GM12878 (cell line): ENCODE results near the gene IRF9. TPM values are rescaled to one million over a fixed set of nuclear protein-coding genes. Genes with fewer than 3 reads are reported as not detected.

Experiments used
- ATAC-seq: fragments of 200-7000 bp; cut with Tn5 transposase; 3 replicates; pipeline ENCODE4 v1.9.1; 2020; ENCODE audit warnings: mild to moderate bottlenecking, moderate library complexity
- BruUV-seq: library from RNA; stranded (reverse); fragments of 400-500 nt; replicated peaks from 2 replicates; lab custom pipeline; 2021; lab: Mats Ljungman, UMichigan
- CTCF ChIA-PET: fragments of 300-600 bp; sonication (Branson Sonifier 250); formaldehyde crosslinking; extraction: SDS; loops from one replicate; lab custom pipeline; 2021; ENCODE audit warnings: inconsistent platforms; lab: Yijun Ruan, JAX
- POLR2A ChIA-PET: fragments of 350-600 bp; formaldehyde crosslinking; extraction: SDS; loops from one replicate; lab custom pipeline; 2021; ENCODE audit warnings: inconsistent platforms; lab: Charles Lee
- RAD21 ChIA-PET: fragments of 300-600 bp; sonication (Branson Sonifier 250); formaldehyde crosslinking; loops from one replicate; lab custom pipeline; 2023; ENCODE audit warnings: antibody characterized with exemption; ENCODE audit not compliant: unreplicated experiment; lab: Charles Lee
- SMC1A ChIA-PET: fragments of 300-600 bp; sonication (Branson Sonifier 250); formaldehyde crosslinking; loops from one replicate; lab custom pipeline; 2023; ENCODE audit not compliant: unreplicated experiment, uncharacterized antibody; lab: Charles Lee
- DNase-seq: peaks from one replicate; pipeline ENCODE4 v3.0.0-alpha.2; 2011; ENCODE audit warnings: low read depth, low spot score
- FAIRE-seq: peaks from 3 replicates; lab custom pipeline; 2011; peaks lifted over from hg19 to GRCh38; lab: Jason Lieb, UNC
- H2AFZ ChIP-seq: 2 replicates; pipeline ENCODE4 v1.6.0; 2011; ENCODE audit warnings: low read depth, low read length, control low read depth; ENCODE audit not compliant: control insufficient read depth
- H3K27ac ChIP-seq: 2 replicates; pipeline ENCODE4 v1.5.1; 2011; ENCODE audit warnings: control low read depth; ENCODE audit not compliant: control insufficient read depth, insufficient read depth
- H3K27me3 ChIP-seq, 2 experiments: replicated peaks in 1 of 2; 2 replicates each; pipeline versions ENCODE4 v1.6.0 to v1.6.1; 2011; ENCODE audit warnings: low read length in 1 of 2; ENCODE audit not compliant: control insufficient read depth in 2 of 2, insufficient read depth in 2 of 2
- H3K36me3 ChIP-seq, 2 experiments: 2 replicates each; pipeline ENCODE4 v1.5.1; 2011; ENCODE audit warnings: low read length in 1 of 2; ENCODE audit not compliant: control insufficient read depth in 2 of 2, insufficient read depth in 2 of 2
- H3K4me1 ChIP-seq: 2 replicates; pipeline ENCODE4 v1.6.1; 2011; ENCODE audit warnings: mild to moderate bottlenecking, low read length, moderate library complexity, mixed read lengths; ENCODE audit not compliant: control insufficient read depth, insufficient read depth
- H3K4me2 ChIP-seq: 2 replicates; pipeline ENCODE4 v1.6.0; 2011; ENCODE audit warnings: control low read depth; ENCODE audit not compliant: control insufficient read depth, insufficient read depth
- H3K4me3 ChIP-seq: fragments of 200-600 bp; sonication (generic); 2 replicates; pipeline ENCODE4 v1.5.1; 2016
- H3K79me2 ChIP-seq: 2 replicates; pipeline ENCODE4 v1.6.0; 2011; ENCODE audit warnings: low read length; ENCODE audit not compliant: control insufficient read depth, insufficient read depth
- H3K9ac ChIP-seq: 2 replicates; pipeline ENCODE4 v1.8.0; 2011; ENCODE audit warnings: low read length, control low read depth, mixed read lengths; ENCODE audit not compliant: control insufficient read depth, insufficient read depth
- H3K9me3 ChIP-seq: replicated peaks from 3 replicates; pipeline ENCODE4 v1.5.1; 2011; ENCODE audit warnings: mild to moderate bottlenecking, low read length; ENCODE audit not compliant: control insufficient read depth, insufficient read depth
- H4K20me1 ChIP-seq: 2 replicates; pipeline ENCODE4 v1.6.0; 2011; ENCODE audit not compliant: control insufficient read depth, insufficient read depth
- CHD2 ChIP-seq: IDR thresholded peaks from 2 replicates; pipeline ENCODE4 v1.6.1; 2011; ENCODE audit warnings: low read depth, low read length, improper control_type of control experiment, borderline replicate concordance
- EZH2 ChIP-seq: IDR thresholded peaks from 2 replicates; pipeline ENCODE4 v1.6.1; 2012; ENCODE audit warnings: low read depth, mild to moderate bottlenecking, control low read depth, inconsistent platforms, low read length, borderline replicate concordance; ENCODE audit not compliant: control insufficient read depth
- HDGF ChIP-seq: fragments of 450-650 bp; IDR thresholded peaks from 2 replicates; pipeline ENCODE4 v1.6.1; 2016; ENCODE audit warnings: antibody characterized with exemption
- IKZF2 ChIP-seq, 2 experiments: fragments of 450-650 bp; IDR thresholded peaks; 2 replicates each; pipeline ENCODE4 v1.6.1; 2017; ENCODE audit warnings: mild to moderate bottlenecking in 2 of 2, moderate library complexity in 2 of 2
- POLR2A ChIP-seq: IDR thresholded peaks from 2 replicates; pipeline ENCODE4 v1.6.1; 2011; ENCODE audit warnings: low read depth, mild to moderate bottlenecking, low read length
- POU2F2 ChIP-seq: IDR thresholded peaks from 3 replicates; pipeline ENCODE4 v1.6.1; 2011; ENCODE audit warnings: low read depth, mild to moderate bottlenecking, low read length, borderline replicate concordance
- SIX5 ChIP-seq: IDR thresholded peaks from 2 replicates; pipeline ENCODE4 v1.6.1; 2011; ENCODE audit warnings: mild to moderate bottlenecking, low read depth, low read length, moderate library complexity; ENCODE audit not compliant: severe bottlenecking
- WGBS: methylation state at CpG from one replicate; pipeline ENCODE4 v1.1.6; 2016; ENCODE audit warnings: low lambda C conversion rate; ENCODE audit not compliant: insufficient replicate concordance, insufficient coverage; ENCODE audit errors: missing lambda C conversion rate; 5-methylcytosine and 5-hydroxymethylcytosine counted together
- in situ Hi-C: fragments of 300-500 bp; cut with MboI; formaldehyde crosslinking; loops from 9 replicates; pipeline ENCODE4 v1.14.3; 2018; ENCODE audit warnings: mixed read lengths
- intact Hi-C: fragments of 100-400 bp; cut with micrococcal nuclease; formaldehyde crosslinking; loops from one replicate; pipeline ENCODE4 v1.14.2; 2022; ENCODE audit not compliant: unreplicated experiment
- polyA plus RNA-seq, 11 experiments: library from polyadenylated mRNA; depleted of rRNA in 4 of 11; unstranded in 6 of 11; stranded (reverse) in 5 of 11; fragments of >200 nt; fragmentation: Nextera tagmentation in 4 of 11; fragmentation: Illumina TruSeq in 1 of 11; extraction: Ambion mirVana in 4 of 11; extraction: Trizol in 1 of 11; gene quantifications; 1 replicate in 1 of 11; 2 replicates in 10 of 11; pipeline versions ENCODE4 v1.2.1 to v1.2.3, GENCODE V29; 2011 to 2016; ENCODE audit warnings: inconsistent platforms in 2 of 11, missing spikeins in 2 of 11, low read depth in 1 of 11
- total RNA-seq, 4 experiments: library from RNA; depleted of rRNA in 3 of 4; stranded (reverse); fragments of >200 nt in 3 of 4; fragmentation: Illumina TruSeq in 1 of 4; extraction: Trizol in 1 of 4; gene quantifications; 2 replicates each; pipeline versions ENCODE4 v1.2.1 to v1.2.3, GENCODE V29; 2013 to 2021
- TF ChIP-seq, protein P1 (sequence below): fragments of 450-650 bp; IDR thresholded peaks from 2 replicates; pipeline ENCODE4 v1.6.1; 2017; ENCODE audit warnings: mild to moderate bottlenecking, low read depth, inconsistent platforms; ENCODE audit not compliant: poor library complexity, severe bottlenecking
- TF ChIP-seq, protein P2 (sequence below): fragments of 150-350 bp; IDR thresholded peaks from 2 replicates; pipeline ENCODE4 v1.6.1; 2014; ENCODE audit warnings: mild to moderate bottlenecking, low read depth, low read length
- TF ChIP-seq, protein P3 (sequence below): IDR thresholded peaks from 2 replicates; pipeline ENCODE4 v1.6.1; 2012; ENCODE audit warnings: low read depth, low read length, improper control_type of control experiment

The IRF9 gene
- total and polyA plus RNA-seq, 10 of the 15 experiments (the other 5 are each of a cell fraction or from before 2014, with no cell fraction given): 47.6 to 234 (median 148) TPM

DNA sequence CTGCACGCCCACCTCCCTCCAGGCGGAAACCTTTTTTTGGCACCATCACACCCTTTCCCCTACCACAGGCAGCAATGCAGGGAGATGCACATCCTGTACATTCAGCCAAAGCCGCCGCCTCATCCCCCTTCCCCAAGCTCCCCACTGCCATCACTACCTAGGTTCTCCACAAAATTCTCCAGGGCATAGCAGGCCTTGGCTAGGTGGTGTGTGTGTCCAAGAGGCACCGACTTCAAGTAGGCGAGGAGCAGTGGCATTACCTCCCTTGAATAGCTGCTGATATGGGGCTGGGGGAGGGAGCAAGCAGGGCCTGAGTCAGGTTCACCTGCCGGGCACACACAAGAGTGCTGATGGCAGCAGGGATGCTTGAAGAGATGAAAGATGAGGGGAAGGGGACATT is 24.0 kb downstream of the IRF9 start:
- ChIA-PET SMC1A (interaction anchor here (1.5 kb wide), 1 partner anchor 11 kb away, joined by 3 read pairs; no protein-coding TSS in a partner anchor), CTCF (no interaction called here), RAD21 (no interaction called here), POLR2A (no interaction called here)
- TF ChIP-seq POU2F2 (no peak), POLR2A (peak; percentile 33)
- Histone ChIP-seq H3K9ac (no peak overlapping the region), H3K9me3 (no peaks in the 10 kb centered on the region), H3K27ac (no peak overlapping the region), H2AFZ (no peak overlapping the region), H3K4me2 (no peak overlapping the region), H3K4me1 (0 out of 2 replicates have a peak, but pooled peaks cover 4% of the 10 kb centered on the region), H3K4me3 (no peak overlapping the region), H3K36me3 (peaks cover 17 to 44% of the 10 kb centered on the region in 2 experiments), H4K20me1 (no peaks in the 10 kb centered on the region), H3K79me2 (peaks cover 20% of the 10 kb centered on the region), H3K27me3 (no peaks in the 10 kb centered on the region)
- DNase-seq (no peak), ATAC-seq (no peak), FAIRE-seq (no peak)
- BruUV-seq: no TSS peak
- intact Hi-C loops: no loop called here
- WGBS: 96% methylated on average over 7 of the region's 7 CpGs
- in situ Hi-C loops: no loop called here

DNA sequence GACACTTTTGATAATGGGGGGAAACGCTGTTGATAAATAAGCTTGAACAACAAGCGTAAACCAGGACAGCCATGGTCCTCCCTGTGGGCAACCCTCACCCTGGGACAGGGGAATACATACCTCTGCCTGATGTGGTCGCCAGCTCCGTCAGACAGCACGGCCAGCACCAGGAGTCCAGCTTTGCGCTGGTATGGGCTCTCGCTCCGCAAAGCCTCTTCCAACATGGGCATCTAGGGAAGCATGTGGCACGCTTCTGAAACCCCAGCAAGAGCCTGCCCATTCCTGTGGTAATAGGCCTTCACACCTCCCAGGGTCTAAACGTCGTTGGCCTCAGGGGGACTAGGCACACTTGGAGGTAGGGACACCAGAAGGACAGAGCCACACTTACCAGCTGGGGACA is 24.7 kb downstream of the IRF9 start:
- Histone ChIP-seq H3K36me3 (peaks cover 17 to 38% of the 10 kb centered on the region in 2 experiments), H3K9ac (no peak overlapping the region), H3K4me2 (no peak overlapping the region), H3K27ac (no peak overlapping the region), H3K79me2 (peaks cover 20% of the 10 kb centered on the region), H3K9me3 (no peaks in the 10 kb centered on the region), H4K20me1 (no peaks in the 10 kb centered on the region), H3K4me3 (no peak overlapping the region), H2AFZ (no peak overlapping the region), H3K4me1 (0 out of 2 replicates have a peak, but pooled peaks cover 4% of the 10 kb centered on the region), H3K27me3 (no peaks in the 10 kb centered on the region)
- ChIA-PET RAD21 (no interaction called here), CTCF (no interaction called here), POLR2A (no interaction called here), SMC1A (interaction anchor here (1.5 kb wide), 1 partner anchor 11 kb away, joined by 3 read pairs; no protein-coding TSS in a partner anchor)
- no peak for ATAC-seq
- intact Hi-C loops (no loop called here), in situ Hi-C loops (no loop called here)
- no peak for DNase-seq
- no TSS peak for BruUV-seq
- 93% methylated on average over 9 of the region's 11 CpGs for WGBS
- no peak for FAIRE-seq
- TF ChIP-seq CHD2 (no peak), HDGF (no peak), IKZF2 (IDR thresholded peaks at IDR 0.05) (no peak), SIX5 (no peak), EZH2 (no peak), POLR2A (no peak)
- TF ChIP-seq, protein P1, sequence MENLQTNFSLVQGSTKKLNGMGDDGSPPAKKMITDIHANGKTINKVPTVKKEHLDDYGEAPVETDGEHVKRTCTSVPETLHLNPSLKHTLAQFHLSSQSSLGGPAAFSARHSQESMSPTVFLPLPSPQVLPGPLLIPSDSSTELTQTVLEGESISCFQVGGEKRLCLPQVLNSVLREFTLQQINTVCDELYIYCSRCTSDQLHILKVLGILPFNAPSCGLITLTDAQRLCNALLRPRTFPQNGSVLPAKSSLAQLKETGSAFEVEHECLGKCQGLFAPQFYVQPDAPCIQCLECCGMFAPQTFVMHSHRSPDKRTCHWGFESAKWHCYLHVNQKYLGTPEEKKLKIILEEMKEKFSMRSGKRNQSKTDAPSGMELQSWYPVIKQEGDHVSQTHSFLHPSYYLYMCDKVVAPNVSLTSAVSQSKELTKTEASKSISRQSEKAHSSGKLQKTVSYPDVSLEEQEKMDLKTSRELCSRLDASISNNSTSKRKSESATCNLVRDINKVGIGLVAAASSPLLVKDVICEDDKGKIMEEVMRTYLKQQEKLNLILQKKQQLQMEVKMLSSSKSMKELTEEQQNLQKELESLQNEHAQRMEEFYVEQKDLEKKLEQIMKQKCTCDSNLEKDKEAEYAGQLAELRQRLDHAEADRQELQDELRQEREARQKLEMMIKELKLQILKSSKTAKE: no peak
- TF ChIP-seq, protein P2, sequence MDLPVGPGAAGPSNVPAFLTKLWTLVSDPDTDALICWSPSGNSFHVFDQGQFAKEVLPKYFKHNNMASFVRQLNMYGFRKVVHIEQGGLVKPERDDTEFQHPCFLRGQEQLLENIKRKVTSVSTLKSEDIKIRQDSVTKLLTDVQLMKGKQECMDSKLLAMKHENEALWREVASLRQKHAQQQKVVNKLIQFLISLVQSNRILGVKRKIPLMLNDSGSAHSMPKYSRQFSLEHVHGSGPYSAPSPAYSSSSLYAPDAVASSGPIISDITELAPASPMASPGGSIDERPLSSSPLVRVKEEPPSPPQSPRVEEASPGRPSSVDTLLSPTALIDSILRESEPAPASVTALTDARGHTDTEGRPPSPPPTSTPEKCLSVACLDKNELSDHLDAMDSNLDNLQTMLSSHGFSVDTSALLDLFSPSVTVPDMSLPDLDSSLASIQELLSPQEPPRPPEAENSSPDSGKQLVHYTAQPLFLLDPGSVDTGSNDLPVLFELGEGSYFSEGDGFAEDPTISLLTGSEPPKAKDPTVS: no peak
- TF ChIP-seq, protein P3, sequence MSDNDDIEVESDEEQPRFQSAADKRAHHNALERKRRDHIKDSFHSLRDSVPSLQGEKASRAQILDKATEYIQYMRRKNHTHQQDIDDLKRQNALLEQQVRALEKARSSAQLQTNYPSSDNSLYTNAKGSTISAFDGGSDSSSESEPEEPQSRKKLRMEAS: no peak
